ENCODE data around the gene BTBD2. TPM values are rescaled to one million over a fixed set of nuclear protein-coding genes. Genes with fewer than 3 reads are reported as not detected.

The BTBD2 gene
- total and polyA plus RNA-seq, 8 donors = 33.9 to 46.4 (median 37.0) TPM

GRCh38 chr19:1957562-1958248 lies 57.8 kb downstream of the BTBD2 start:
- H3K4me3 ChIP-seq = no peak overlapping the region
- FAIRE-seq (no peak), DNase-seq (peak in 1 of 6 donors; percentile 67), ATAC-seq (peak in 1 of 4 donors; percentile 14)
- WGBS, 2 donors = 87 to 89% methylated on average over 40 of the region's 40 CpGs
- no peak for TF ChIP-seq CTCF (IDR thresholded peaks at IDR 0.05)
- H3K36me3 ChIP-seq = no peaks in the 10 kb centered on the region
- no peaks in the 10 kb centered on the region for H3K4me1 ChIP-seq
- intact Hi-C loops (cut with DNase I) = no loop called here
- no peaks in the 10 kb centered on the region for H3K9me3 ChIP-seq
- H3K27ac ChIP-seq = no peak overlapping the region
- H3K27me3 ChIP-seq = no peaks in the 10 kb centered on the region

DNA sequence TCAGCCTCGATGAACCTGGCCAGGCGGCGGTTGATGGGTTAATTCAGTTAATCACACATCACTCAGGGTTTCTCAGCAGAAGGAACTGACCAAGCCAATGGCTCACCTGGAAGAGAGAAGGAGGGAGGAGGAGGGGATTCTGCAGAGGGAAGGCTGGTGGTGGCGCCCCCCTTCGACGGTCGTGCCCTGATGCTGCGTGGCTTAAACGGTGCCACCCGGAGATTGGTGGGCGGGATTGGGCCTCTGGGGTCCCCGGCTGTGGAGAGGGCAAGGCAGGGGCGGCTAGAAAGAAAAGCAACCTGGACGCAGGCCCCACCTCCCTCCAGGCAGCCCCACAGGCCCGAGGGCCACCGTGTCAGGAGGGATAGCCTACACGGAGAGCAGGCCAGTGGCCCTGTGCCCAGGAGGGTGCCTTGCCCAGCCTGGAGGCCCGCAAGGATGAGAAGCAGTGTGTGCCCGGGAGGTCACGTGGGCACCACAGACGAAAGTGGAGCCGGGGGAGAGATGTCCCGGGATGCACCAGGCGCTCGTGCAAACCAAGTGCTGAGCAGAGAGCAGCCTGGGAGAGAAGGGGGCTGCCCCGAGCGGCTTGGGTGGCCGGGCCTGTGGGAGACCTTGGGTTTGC lies 58.5 kb downstream of the BTBD2 start:
- Histone ChIP-seq H3K9me3 (no peaks in the 10 kb centered on the region), H3K4me1 (no peaks in the 10 kb centered on the region), H3K36me3 (no peaks in the 10 kb centered on the region), H3K27me3 (no peaks in the 10 kb centered on the region), H3K4me3 (no peak overlapping the region), H3K27ac (no peak overlapping the region)
- WGBS, 2 donors = 84 to 86% methylated on average over 27 to 28 of the region's 28 CpGs
- TF ChIP-seq CTCF (IDR thresholded peaks at IDR 0.05) = no peak
- FAIRE-seq (no peak), DNase-seq (peak in 1 of 6 donors; percentile 62), ATAC-seq (no peak)
- intact Hi-C loops (cut with DNase I) = no loop called here

DNA sequence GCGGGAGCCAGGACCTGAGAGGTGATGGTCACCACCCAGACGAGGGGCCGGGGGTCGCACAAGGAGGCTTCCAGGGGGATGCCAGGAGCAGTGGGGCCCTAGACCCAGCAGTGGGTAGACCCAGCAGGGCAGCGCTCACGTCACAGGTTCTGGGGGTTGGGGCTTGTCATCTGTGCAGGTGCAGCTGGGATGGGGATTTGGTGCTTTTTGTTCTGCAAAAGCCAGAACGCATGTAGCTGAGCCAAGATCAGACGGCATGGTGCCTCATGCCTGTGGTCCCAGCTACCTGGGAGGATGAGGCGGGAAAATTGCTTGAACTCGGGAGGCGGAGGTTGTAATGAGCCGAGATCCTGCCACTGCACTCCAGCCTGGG lies 59.4 kb downstream of the BTBD2 start:
- Histone ChIP-seq H3K27ac (no peak overlapping the region), H3K9me3 (no peaks in the 10 kb centered on the region), H3K27me3 (no peaks in the 10 kb centered on the region), H3K4me3 (no peak overlapping the region), H3K4me1 (no peaks in the 10 kb centered on the region), H3K36me3 (no peaks in the 10 kb centered on the region)
- 93 to 98% methylated on average over 12 of the region's 12 CpGs for WGBS, 2 donors
- no peak for ATAC-seq
- FAIRE-seq = no peak
- TF ChIP-seq CTCF (IDR thresholded peaks at IDR 0.05) = no peak
- intact Hi-C loops (cut with DNase I) = no loop called here
- DNase-seq = no peak

DNA sequence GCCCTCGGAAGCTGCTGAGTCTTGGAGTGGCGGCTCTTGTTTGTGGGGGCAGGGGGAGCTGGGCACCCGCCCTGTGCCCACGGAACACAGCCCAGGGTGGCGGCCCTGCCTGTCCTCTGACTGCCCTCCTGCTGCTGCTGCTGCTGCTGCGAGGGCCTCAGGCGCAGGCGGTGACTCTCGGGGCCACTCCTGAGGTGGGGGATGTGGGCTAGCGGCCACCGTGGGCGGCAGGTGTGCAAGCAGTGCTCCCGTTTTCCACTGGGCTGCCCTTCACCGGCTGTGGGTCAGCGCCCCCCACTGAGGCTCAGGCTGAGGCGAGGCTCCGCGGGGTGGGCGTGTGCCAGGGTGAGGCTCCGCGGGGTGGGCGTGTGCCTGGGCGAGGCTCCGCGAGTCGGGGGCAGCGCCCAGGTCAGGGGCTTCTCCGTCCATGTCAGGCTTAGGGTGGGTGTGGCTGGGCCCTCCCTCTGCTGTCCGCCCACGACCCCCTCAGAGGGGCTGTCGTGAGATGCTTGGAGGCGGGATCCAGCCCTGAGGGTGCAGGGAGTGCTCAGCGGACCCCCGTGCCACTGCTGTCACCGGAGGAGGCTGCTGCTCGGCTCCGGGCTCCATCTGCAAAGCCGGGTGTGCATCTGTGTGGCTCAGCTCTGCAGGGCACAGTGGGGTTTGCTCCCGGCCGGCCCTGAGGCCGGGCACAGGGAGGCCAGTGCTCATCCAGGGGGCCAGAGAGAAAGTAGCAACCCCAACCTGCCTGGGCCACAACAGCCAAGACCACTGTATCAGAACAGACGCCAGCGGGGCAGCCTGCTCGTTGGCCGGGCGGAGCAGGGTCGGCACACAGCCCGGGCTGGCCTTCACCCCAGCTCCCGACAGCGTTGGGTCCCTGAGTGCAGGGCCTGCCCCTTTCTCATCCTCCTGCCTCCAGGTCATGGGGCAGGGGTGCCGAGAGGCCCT lies 60.1 kb downstream of the BTBD2 start:
- H3K4me3 ChIP-seq = no peak overlapping the region
- FAIRE-seq (no peak), ATAC-seq (no peak), DNase-seq (peak in 1 of 6 donors; percentile 74)
- no peak overlapping the region for H3K27ac ChIP-seq
- 84 to 85% methylated on average over 48 to 51 of the region's 51 CpGs for WGBS, 2 donors
- TF ChIP-seq CTCF (IDR thresholded peaks at IDR 0.05) = no peak
- no peaks in the 10 kb centered on the region for H3K9me3 ChIP-seq
- intact Hi-C loops (cut with DNase I) = no loop called here
- no peaks in the 10 kb centered on the region for H3K4me1 ChIP-seq
- H3K36me3 ChIP-seq = no peaks in the 10 kb centered on the region
- H3K27me3 ChIP-seq = no peaks in the 10 kb centered on the region
